Stimulated activated CD4-positive, alpha-beta T cell treated with anti-CD3 and anti-CD28 coated beads, Interleukin-2, amount 100 ng/mL, for 48 hours (primary cell): ENCODE data around the gene NTM.

ENCODE experiments used
- DNase-seq, 2 donors: peaks; one replicate each; pipeline ENCODE4 v3.0.0-alpha.2; 2020

Gene NTM

GRCh38 chr11:132100583-132100982, 730.2 kb downstream of the NTM start:
- DNase-seq: no peak

- no peak for DNase-seq
Measured at GRCh38 chr11:132101881-132102280, 731.5 kb downstream of the NTM start.

- no peak for DNase-seq
Measured at GRCh38 chr11:132103021-132103420, 732.6 kb downstream of the NTM start.

GRCh38 chr11:132106096-132106982, 735.9 kb downstream of the NTM start:
- no peak for DNase-seq

- no peak for DNase-seq
Measured at GRCh38 chr11:132111316-132111715, 740.9 kb downstream of the NTM start.

GRCh38 chr11:132111838-132112237, 741.4 kb downstream of the NTM start:
- no peak for DNase-seq

GRCh38 chr11:132112846-132113245, 742.4 kb downstream of the NTM start:
- DNase-seq: no peak

GRCh38 chr11:132114185-132114584, 743.8 kb downstream of the NTM start:
- no peak for DNase-seq

- no peak for DNase-seq
Measured at GRCh38 chr11:132114743-132115142, 744.3 kb downstream of the NTM start.

- DNase-seq: no peak
Measured at GRCh38 chr11:132115454-132115853, 745.0 kb downstream of the NTM start.

- no peak for DNase-seq
Measured at GRCh38 chr11:132116516-132116915, 746.1 kb downstream of the NTM start.

- DNase-seq: no peak
Measured at GRCh38 chr11:132118661-132119060, 748.2 kb downstream of the NTM start.

- no peak for DNase-seq
Measured at GRCh38 chr11:132119573-132119972, 749.2 kb downstream of the NTM start.

GRCh38 chr11:132122735-132123134, 752.3 kb downstream of the NTM start:
- no peak for DNase-seq

- no peak for DNase-seq
Measured at GRCh38 chr11:132123449-132123848, 753.0 kb downstream of the NTM start.

GRCh38 chr11:132123854-132124835, 753.7 kb downstream of the NTM start:
- DNase-seq: no peak

GRCh38 chr11:132125988-132126871, 755.8 kb downstream of the NTM start:
- DNase-seq: no peak

- no peak for DNase-seq
Measured at GRCh38 chr11:132126973-132127899, 756.8 kb downstream of the NTM start.

GRCh38 chr11:132127900-132128288, 757.5 kb downstream of the NTM start:
- no peak for DNase-seq

- no peak for DNase-seq
Measured at GRCh38 chr11:132131047-132131446, 760.6 kb downstream of the NTM start.

GRCh38 chr11:132131961-132132360, 761.5 kb downstream of the NTM start:
- no peak for DNase-seq
